HEK293 (cell line): Measurements from ENCODE around the gene PMVK.

Experiments
- BCL11B ChIP-seq: fragments of 450-650 bp; formaldehyde crosslinking; IDR thresholded peaks from 2 replicates; pipeline ENCODE4 v1.5.1; 2016; ENCODE audit warnings: low read depth, missing biosample characterization, missing genetic modification characterization
- FEZF1 ChIP-seq: fragments of 450-650 bp; formaldehyde crosslinking; IDR thresholded peaks from 2 replicates; pipeline ENCODE4 v1.5.1; 2016; ENCODE audit warnings: missing biosample characterization, missing genetic modification characterization
- GLIS1 ChIP-seq: fragments of 450-650 bp; formaldehyde crosslinking; IDR thresholded peaks from 2 replicates; pipeline ENCODE4 v1.5.1; 2016; ENCODE audit warnings: missing biosample characterization, missing genetic modification characterization
- KLF10 ChIP-seq: fragments of 450-650 bp; IDR thresholded peaks from 2 replicates; pipeline ENCODE4 v1.5.1; 2018; ENCODE audit warnings: missing biosample characterization, mild to moderate bottlenecking, missing genetic modification characterization
- KLF16 ChIP-seq: fragments of 450-650 bp; formaldehyde crosslinking; IDR thresholded peaks from 2 replicates; pipeline ENCODE4 v1.5.1; 2017; ENCODE audit warnings: missing biosample characterization, missing genetic modification characterization
- KLF8 ChIP-seq: fragments of 450-650 bp; formaldehyde crosslinking; IDR thresholded peaks from 2 replicates; pipeline ENCODE4 v1.5.1; 2016; ENCODE audit warnings: missing biosample characterization, missing genetic modification characterization
- KLF9 ChIP-seq: fragments of 450-650 bp; formaldehyde crosslinking; IDR thresholded peaks from 2 replicates; pipeline ENCODE4 v1.5.1; 2016; ENCODE audit warnings: missing biosample characterization, missing genetic modification characterization, low read depth
- PRDM1 ChIP-seq: fragments of 450-650 bp; formaldehyde crosslinking; IDR thresholded peaks from 2 replicates; pipeline ENCODE4; 2016; ENCODE audit warnings: missing biosample characterization, missing genetic modification characterization
- REPIN1 ChIP-seq: fragments of 450-650 bp; formaldehyde crosslinking; IDR thresholded peaks from 2 replicates; pipeline ENCODE4 v1.5.1; 2017; ENCODE audit warnings: missing biosample characterization, missing genetic modification characterization, low read depth
- ZEB2 ChIP-seq: fragments of 450-650 bp; formaldehyde crosslinking; IDR thresholded peaks from 2 replicates; pipeline ENCODE4 v1.5.1; 2016; ENCODE audit warnings: missing biosample characterization, missing genetic modification characterization
- ZFP3 ChIP-seq: fragments of 450-650 bp; formaldehyde crosslinking; IDR thresholded peaks from 2 replicates; pipeline ENCODE4 v1.5.1; 2016; ENCODE audit warnings: low read depth, missing biosample characterization, missing genetic modification characterization
- ZNF10 ChIP-seq: fragments of 450-650 bp; formaldehyde crosslinking; IDR thresholded peaks from 2 replicates; pipeline ENCODE4 v1.5.1; 2017; ENCODE audit warnings: missing biosample characterization, missing genetic modification characterization
- ZNF155 ChIP-seq: fragments of 450-650 bp; formaldehyde crosslinking; IDR thresholded peaks from 2 replicates; pipeline ENCODE4 v1.5.1; 2016; ENCODE audit warnings: missing biosample characterization, missing genetic modification characterization
- ZNF184 ChIP-seq: fragments of 450-650 bp; IDR thresholded peaks from 2 replicates; pipeline ENCODE4 v1.5.1; 2018; ENCODE audit warnings: missing biosample characterization, mild to moderate bottlenecking, missing genetic modification characterization
- ZNF19 ChIP-seq: fragments of 450-650 bp; formaldehyde crosslinking; IDR thresholded peaks from 2 replicates; pipeline ENCODE4; 2016; ENCODE audit warnings: missing biosample characterization, missing genetic modification characterization, low read depth
- ZNF311 ChIP-seq: fragments of 450-650 bp; formaldehyde crosslinking; IDR thresholded peaks from 2 replicates; pipeline ENCODE4 v1.5.1; 2017; ENCODE audit warnings: missing biosample characterization, missing genetic modification characterization, borderline replicate concordance
- ZNF37A ChIP-seq: fragments of 450-650 bp; IDR thresholded peaks from 2 replicates; pipeline ENCODE4 v1.5.1; 2018; ENCODE audit warnings: missing biosample characterization, missing genetic modification characterization
- ZNF391 ChIP-seq: fragments of 450-650 bp; formaldehyde crosslinking; IDR thresholded peaks from 2 replicates; pipeline ENCODE4 v1.5.1; 2016; ENCODE audit warnings: low read depth, missing biosample characterization, missing genetic modification characterization, borderline replicate concordance
- ZNF394 ChIP-seq: fragments of 450-650 bp; formaldehyde crosslinking; IDR thresholded peaks from 2 replicates; pipeline ENCODE4 v1.5.1; 2016; ENCODE audit warnings: missing biosample characterization, missing genetic modification characterization, mild to moderate bottlenecking, moderate library complexity, borderline replicate concordance
- ZNF501 ChIP-seq: fragments of 450-650 bp; formaldehyde crosslinking; IDR thresholded peaks from 2 replicates; pipeline ENCODE4 v1.5.1; 2016; ENCODE audit warnings: missing biosample characterization, missing genetic modification characterization
- ZNF600 ChIP-seq: fragments of 450-650 bp; formaldehyde crosslinking; IDR thresholded peaks from 2 replicates; pipeline ENCODE4 v1.5.1; 2016; ENCODE audit warnings: missing biosample characterization, missing genetic modification characterization
- ZSCAN16 ChIP-seq: fragments of 450-650 bp; formaldehyde crosslinking; IDR thresholded peaks from 2 replicates; pipeline ENCODE4 v1.5.1; 2016; ENCODE audit warnings: missing biosample characterization, missing genetic modification characterization
- TF ChIP-seq, protein P1 (sequence below): fragments of 450-650 bp; formaldehyde crosslinking; IDR thresholded peaks from 2 replicates; pipeline ENCODE4 v1.5.0; 2017; ENCODE audit warnings: missing biosample characterization, missing genetic modification characterization, borderline replicate concordance
- TF ChIP-seq, protein P2 (sequence below): fragments of 450-650 bp; formaldehyde crosslinking; IDR thresholded peaks from 2 replicates; pipeline ENCODE4 v1.5.1; 2016; ENCODE audit warnings: missing biosample characterization, missing genetic modification characterization
- TF ChIP-seq, protein P3 (sequence below): fragments of 450-650 bp; formaldehyde crosslinking; IDR thresholded peaks from 2 replicates; pipeline ENCODE4 v1.5.1; 2016; ENCODE audit warnings: missing biosample characterization, missing genetic modification characterization
- TF ChIP-seq, protein P4 (sequence below): fragments of 450-650 bp; formaldehyde crosslinking; IDR thresholded peaks from 2 replicates; pipeline ENCODE4 v1.5.1; 2016; ENCODE audit warnings: missing biosample characterization, missing genetic modification characterization
- TF ChIP-seq, protein P5 (sequence below): fragments of 450-650 bp; formaldehyde crosslinking; IDR thresholded peaks from 2 replicates; pipeline ENCODE4; 2016; ENCODE audit warnings: missing biosample characterization, missing genetic modification characterization
- TF ChIP-seq, protein P6 (sequence below): fragments of 450-650 bp; formaldehyde crosslinking; IDR thresholded peaks from 2 replicates; pipeline ENCODE4 v1.5.1; 2016; ENCODE audit warnings: missing biosample characterization, missing genetic modification characterization

The PMVK gene

DNA sequence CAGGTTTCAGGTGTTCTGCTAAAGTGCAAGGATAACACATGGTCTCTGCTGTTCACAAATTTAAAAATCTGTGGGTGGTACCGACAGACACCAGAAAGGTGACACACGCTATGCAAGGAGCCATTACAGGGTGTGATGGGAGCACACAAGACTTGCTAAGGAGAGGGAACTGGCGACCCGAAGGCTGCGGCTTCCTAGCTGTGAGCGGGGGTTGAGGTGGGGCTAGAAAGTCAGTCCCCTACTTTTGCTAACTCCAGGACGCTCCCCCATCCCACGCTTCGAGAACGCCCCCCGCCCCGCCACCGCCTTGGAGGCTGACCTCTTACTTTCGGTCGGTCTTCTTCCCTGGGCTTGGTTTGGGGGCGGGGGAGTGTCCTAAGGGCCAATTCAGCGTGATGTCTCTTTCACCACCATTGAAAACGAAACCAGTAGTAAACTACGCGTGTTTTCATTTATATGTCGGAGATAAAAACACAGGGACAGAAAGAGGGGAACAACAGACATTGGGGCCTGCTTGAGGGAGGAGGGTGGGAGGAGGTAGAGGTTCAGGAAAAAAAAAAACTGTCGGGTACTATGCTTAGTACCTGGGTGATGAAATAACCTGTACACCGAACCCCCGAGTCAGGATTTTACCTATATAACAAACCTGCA, 39.0 kb upstream of the PMVK start (continued):
- TF ChIP-seq, protein P1, sequence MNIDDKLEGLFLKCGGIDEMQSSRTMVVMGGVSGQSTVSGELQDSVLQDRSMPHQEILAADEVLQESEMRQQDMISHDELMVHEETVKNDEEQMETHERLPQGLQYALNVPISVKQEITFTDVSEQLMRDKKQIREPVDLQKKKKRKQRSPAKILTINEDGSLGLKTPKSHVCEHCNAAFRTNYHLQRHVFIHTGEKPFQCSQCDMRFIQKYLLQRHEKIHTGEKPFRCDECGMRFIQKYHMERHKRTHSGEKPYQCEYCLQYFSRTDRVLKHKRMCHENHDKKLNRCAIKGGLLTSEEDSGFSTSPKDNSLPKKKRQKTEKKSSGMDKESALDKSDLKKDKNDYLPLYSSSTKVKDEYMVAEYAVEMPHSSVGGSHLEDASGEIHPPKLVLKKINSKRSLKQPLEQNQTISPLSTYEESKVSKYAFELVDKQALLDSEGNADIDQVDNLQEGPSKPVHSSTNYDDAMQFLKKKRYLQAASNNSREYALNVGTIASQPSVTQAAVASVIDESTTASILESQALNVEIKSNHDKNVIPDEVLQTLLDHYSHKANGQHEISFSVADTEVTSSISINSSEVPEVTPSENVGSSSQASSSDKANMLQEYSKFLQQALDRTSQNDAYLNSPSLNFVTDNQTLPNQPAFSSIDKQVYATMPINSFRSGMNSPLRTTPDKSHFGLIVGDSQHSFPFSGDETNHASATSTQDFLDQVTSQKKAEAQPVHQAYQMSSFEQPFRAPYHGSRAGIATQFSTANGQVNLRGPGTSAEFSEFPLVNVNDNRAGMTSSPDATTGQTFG (tag by site-specific recombination), result no peak
- TF ChIP-seq BCL11B, result no peak
- TF ChIP-seq ZNF155 (tag by site-specific recombination), result no peak
- TF ChIP-seq ZNF184, result no peak
- no peak for TF ChIP-seq ZNF391 (tag by site-specific recombination)
- TF ChIP-seq ZNF10, result no peak
- TF ChIP-seq KLF8, result no peak
- no peak for TF ChIP-seq FEZF1 (tag by site-specific recombination)
- TF ChIP-seq ZNF501, result no peak
- no peak for TF ChIP-seq KLF9 (tag by site-specific recombination)
- TF ChIP-seq ZEB2 (tag by site-specific recombination), result no peak
- TF ChIP-seq ZNF311, result no peak
- no peak for TF ChIP-seq ZNF37A
- TF ChIP-seq, protein P2, sequence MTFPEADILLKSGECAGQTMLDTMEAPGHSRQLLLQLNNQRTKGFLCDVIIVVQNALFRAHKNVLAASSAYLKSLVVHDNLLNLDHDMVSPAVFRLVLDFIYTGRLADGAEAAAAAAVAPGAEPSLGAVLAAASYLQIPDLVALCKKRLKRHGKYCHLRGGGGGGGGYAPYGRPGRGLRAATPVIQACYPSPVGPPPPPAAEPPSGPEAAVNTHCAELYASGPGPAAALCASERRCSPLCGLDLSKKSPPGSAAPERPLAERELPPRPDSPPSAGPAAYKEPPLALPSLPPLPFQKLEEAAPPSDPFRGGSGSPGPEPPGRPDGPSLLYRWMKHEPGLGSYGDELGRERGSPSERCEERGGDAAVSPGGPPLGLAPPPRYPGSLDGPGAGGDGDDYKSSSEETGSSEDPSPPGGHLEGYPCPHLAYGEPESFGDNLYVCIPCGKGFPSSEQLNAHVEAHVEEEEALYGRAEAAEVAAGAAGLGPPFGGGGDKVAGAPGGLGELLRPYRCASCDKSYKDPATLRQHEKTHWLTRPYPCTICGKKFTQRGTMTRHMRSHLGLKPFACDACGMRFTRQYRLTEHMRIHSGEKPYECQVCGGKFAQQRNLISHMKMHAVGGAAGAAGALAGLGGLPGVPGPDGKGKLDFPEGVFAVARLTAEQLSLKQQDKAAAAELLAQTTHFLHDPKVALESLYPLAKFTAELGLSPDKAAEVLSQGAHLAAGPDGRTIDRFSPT (tag by site-specific recombination), result no peak
- TF ChIP-seq, protein P3, sequence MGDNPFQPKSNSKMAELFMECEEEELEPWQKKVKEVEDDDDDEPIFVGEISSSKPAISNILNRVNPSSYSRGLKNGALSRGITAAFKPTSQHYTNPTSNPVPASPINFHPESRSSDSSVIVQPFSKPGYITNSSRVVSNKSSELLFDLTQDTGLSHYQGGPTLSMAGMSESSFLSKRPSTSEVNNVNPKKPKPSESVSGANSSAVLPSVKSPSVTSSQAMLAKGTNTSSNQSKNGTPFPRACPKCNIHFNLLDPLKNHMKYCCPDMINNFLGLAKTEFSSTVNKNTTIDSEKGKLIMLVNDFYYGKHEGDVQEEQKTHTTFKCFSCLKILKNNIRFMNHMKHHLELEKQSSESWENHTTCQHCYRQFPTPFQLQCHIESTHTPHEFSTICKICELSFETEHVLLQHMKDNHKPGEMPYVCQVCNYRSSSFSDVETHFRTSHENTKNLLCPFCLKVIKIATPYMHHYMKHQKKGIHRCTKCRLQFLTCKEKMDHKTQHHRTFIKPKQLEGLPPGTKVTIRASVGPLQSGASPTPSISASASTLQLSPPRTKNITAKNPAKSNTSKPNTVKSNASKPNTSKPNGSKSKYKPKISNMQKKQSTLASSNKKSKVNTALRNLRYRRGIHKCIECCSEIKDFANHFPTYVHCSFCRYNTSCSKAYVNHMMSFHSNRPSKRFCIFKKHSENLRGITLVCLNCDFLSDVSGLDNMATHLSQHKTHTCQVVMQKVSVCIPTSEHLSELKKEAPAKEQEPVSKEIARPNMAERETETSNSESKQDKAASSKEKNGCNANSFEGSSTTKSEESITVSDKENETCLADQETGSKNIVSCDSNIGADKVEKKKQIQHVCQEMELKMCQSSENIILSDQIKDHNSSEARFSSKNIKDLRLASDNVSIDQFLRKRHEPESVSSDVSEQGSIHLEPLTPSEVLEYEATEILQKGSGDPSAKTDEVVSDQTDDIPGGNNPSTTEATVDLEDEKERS, result no peak
- TF ChIP-seq KLF16, result 0 out of 2 replicates have a peak, but pooled peaks have one; percentile 15
- no peak for TF ChIP-seq REPIN1 (tag by site-specific recombination)
- no peak for TF ChIP-seq ZNF19 (tag by site-specific recombination)
- TF ChIP-seq ZNF600, result no peak; the same call in 1 of the 2 replicates
- TF ChIP-seq ZFP3 (tag by site-specific recombination), result no peak
- TF ChIP-seq PRDM1 (tag by site-specific recombination), result peak; percentile 85
- TF ChIP-seq KLF10, result no peak
- TF ChIP-seq, protein P4, sequence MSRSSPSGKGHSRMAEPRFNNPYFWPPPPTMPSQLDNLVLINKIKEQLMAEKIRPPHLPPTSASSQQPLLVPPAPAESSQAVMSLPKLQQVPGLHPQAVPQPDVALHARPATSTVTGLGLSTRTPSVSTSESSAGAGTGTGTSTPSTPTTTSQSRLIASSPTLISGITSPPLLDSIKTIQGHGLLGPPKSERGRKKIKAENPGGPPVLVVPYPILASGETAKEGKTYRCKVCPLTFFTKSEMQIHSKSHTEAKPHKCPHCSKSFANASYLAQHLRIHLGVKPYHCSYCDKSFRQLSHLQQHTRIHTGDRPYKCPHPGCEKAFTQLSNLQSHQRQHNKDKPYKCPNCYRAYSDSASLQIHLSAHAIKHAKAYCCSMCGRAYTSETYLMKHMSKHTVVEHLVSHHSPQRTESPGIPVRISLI, result no peak
- TF ChIP-seq, protein P5, sequence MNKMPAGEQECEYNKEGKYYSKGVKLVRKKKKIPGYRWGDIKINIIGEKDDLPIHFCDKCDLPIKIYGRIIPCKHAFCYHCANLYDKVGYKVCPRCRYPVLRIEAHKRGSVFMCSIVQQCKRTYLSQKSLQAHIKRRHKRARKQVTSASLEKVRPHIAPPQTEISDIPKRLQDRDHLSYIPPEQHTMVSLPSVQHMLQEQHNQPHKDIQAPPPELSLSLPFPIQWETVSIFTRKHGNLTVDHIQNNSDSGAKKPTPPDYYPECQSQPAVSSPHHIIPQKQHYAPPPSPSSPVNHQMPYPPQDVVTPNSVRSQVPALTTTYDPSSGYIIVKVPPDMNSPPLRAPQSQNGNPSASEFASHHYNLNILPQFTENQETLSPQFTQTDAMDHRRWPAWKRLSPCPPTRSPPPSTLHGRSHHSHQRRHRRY, result no peak
- TF ChIP-seq, protein P6, sequence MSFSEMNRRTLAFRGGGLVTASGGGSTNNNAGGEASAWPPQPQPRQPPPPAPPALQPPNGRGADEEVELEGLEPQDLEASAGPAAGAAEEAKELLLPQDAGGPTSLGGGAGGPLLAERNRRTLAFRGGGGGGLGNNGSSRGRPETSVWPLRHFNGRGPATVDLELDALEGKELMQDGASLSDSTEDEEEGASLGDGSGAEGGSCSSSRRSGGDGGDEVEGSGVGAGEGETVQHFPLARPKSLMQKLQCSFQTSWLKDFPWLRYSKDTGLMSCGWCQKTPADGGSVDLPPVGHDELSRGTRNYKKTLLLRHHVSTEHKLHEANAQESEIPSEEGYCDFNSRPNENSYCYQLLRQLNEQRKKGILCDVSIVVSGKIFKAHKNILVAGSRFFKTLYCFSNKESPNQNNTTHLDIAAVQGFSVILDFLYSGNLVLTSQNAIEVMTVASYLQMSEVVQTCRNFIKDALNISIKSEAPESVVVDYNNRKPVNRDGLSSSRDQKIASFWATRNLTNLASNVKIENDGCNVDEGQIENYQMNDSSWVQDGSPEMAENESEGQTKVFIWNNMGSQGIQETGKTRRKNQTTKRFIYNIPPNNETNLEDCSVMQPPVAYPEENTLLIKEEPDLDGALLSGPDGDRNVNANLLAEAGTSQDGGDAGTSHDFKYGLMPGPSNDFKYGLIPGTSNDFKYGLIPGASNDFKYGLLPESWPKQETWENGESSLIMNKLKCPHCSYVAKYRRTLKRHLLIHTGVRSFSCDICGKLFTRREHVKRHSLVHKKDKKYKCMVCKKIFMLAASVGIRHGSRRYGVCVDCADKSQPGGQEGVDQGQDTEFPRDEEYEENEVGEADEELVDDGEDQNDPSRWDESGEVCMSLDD (tag by site-specific recombination), result no peak
- TF ChIP-seq ZNF394 (tag by site-specific recombination), result no peak
- TF ChIP-seq GLIS1 (tag by site-specific recombination), result no peak
- TF ChIP-seq ZSCAN16, result no peak
